Stomach (tissue), 9 donors: ENCODE measurements around the gene ZNF574. TPM values are rescaled to one million over a fixed set of nuclear protein-coding genes. Genes with fewer than 3 reads are reported as not detected.

Experiments used
- DNase-seq, 2 donors: peaks; one replicate each; pipeline versions ENCODE4 v3.0.0 to v3.0.0-alpha.2; 2013 to 2019
- H3K27ac ChIP-seq, 5 donors: fragments of 200-600 bp in 4 of 5; sonication (generic) in 4 of 5; one replicate each; pipeline ENCODE4 v1.5.1; 2013 to 2019; ENCODE audit warnings: mild to moderate bottlenecking in 1 of 5, moderate library complexity in 1 of 5
- H3K27me3 ChIP-seq, 3 donors: fragments of 200-600 bp; sonication (generic); one replicate each; pipeline ENCODE4 v1.5.1; 2017 to 2019; ENCODE audit warnings: mixed run types in 1 of 3
- H3K36me3 ChIP-seq, 4 donors: fragments of 200-600 bp; sonication (generic); 1 replicate in 3 of 4; 2 replicates in 1 of 4; pipeline ENCODE4 v1.5.1; 2016 to 2019
- H3K4me1 ChIP-seq, 4 donors: fragments of 200-600 bp; sonication (generic); one replicate each; pipeline ENCODE4 v1.5.1; 2016 to 2019
- H3K4me3 ChIP-seq, 4 donors: fragments of 200-600 bp; sonication (generic) in 3 of 4; one replicate each; pipeline ENCODE4 v1.5.1; 2016 to 2019; ENCODE audit warnings: mild to moderate bottlenecking in 1 of 4
- H3K9me3 ChIP-seq, 4 donors: fragments of 200-600 bp; sonication (generic); one replicate each; pipeline ENCODE4 v1.5.1; 2016 to 2019
- EP300 ChIP-seq: sonication (generic); formaldehyde crosslinking; IDR thresholded peaks from one replicate; pipeline ENCODE4 v1.6.1; 2017; ENCODE audit warnings: antibody characterized with exemption
- POLR2A ChIP-seq, 4 donors: fragments of 450-650 bp; IDR thresholded peaks; one replicate each; pipeline ENCODE4 v1.6.1; 2016; ENCODE audit warnings: antibody characterized with exemption in 4 of 4, control low read depth in 2 of 4, mild to moderate bottlenecking in 1 of 4, moderate library complexity in 1 of 4
- POLR2AphosphoS5 ChIP-seq, 3 donors: sonication (generic); formaldehyde crosslinking; IDR thresholded peaks; one replicate each; pipeline ENCODE4 v1.6.1; 2016; ENCODE audit warnings: antibody characterized with exemption in 3 of 3
- WGBS, 5 donors: extraction: QIAGEN DNeasy Blood & Tissue Kit in 3 of 5; methylation state at CpG; one replicate each; pipeline versions ENCODE4 v1.1.5 to v1.1.7; 2013 to 2018; 5-methylcytosine and 5-hydroxymethylcytosine counted together
- intact Hi-C: fragments of 100-400 bp; cut with DNase I; formaldehyde crosslinking; loops from one replicate; pipeline ENCODE4 v1.15.1; 2023; ENCODE audit warnings: low total_unique reads
- polyA plus RNA-seq, 3 donors: library from polyadenylated mRNA; stranded (reverse); fragments of 200-250 nt; gene quantifications; one replicate each; pipeline ENCODE4 v1.2.3, GENCODE V29; 2013
- total RNA-seq, 5 donors: library from RNA; depleted of rRNA; stranded (reverse); fragments of >200 nt; gene quantifications; one replicate each; pipeline versions ENCODE4 v1.1.0 to v1.2.3, GENCODE V29; 2014 to 2016
- TF ChIP-seq, protein P1 (sequence below), 7 experiments: fragments of 450-650 bp in 4 of 7; fragments of 200-600 bp in 3 of 7; sonication (generic) in 3 of 7; IDR thresholded peaks; one replicate each; pipeline ENCODE4 v1.5.1; 2016 to 2019; ENCODE audit warnings: antibody characterized with exemption in 7 of 7, control low read depth in 2 of 7, mild to moderate bottlenecking in 1 of 7
- donor health status: healthy with polysubstance abuse.
- donor health status: Bipolar disorder and iron deficiency.
- donor health status: healthy.

Gene ZNF574
- total and polyA plus RNA-seq, 8 donors: 4.6 to 17.0 (median 6.2) TPM

DNA sequence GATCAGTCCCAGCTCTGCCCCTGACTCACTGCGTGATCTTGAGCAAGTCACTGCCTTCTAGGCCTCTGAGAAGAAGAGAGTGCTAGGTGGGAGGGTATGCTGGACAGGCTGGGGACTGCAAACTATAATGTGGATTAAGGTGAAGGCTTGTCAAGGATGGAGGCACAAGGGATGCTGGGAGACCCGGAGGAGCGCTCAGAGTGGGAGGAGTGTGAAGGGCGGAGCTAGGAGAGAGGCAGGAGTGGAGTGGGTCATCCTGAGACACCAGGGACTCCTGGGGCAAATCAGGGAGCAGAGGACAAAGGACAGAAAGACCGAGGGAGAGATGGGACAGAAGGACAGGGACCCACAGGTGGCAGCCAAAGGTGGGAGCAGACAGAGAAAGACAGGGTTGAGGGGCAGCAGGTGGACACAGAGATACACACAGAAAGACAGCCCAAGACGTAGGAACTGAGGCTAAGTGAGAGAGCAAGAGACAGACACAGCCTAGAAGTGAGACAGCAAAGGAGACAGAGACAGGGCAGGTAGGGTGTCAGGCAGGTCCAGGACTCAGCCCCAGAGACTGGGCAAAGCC is 8.6 kb upstream of the ZNF574 start:
- Histone ChIP-seq H3K36me3 (peaks cover 0 to 33% (median 4%) of the 10 kb centered on the region in 4 donors), H3K9me3 (no peaks in the 10 kb centered on the region), H3K4me3 (no peak overlapping the region), H3K4me1 (peaks cover 0 to 32% (median 17%) of the 10 kb centered on the region in 4 donors), H3K27ac (no peak overlapping the region), H3K27me3 (peaks cover 0 to 52% (median 39%) of the 10 kb centered on the region in 3 donors)
- 56 to 75% (median 70%) methylated on average over 6 of the region's 6 CpGs for WGBS, 5 donors
- DNase-seq: no peak
- intact Hi-C loops: no loop called here
- TF ChIP-seq EP300: no peak
- TF ChIP-seq POLR2A (IDR thresholded peaks at IDR 0.05): no peak
- no peak for TF ChIP-seq POLR2AphosphoS5 (IDR thresholded peaks at IDR 0.05)
- TF ChIP-seq, protein P1, sequence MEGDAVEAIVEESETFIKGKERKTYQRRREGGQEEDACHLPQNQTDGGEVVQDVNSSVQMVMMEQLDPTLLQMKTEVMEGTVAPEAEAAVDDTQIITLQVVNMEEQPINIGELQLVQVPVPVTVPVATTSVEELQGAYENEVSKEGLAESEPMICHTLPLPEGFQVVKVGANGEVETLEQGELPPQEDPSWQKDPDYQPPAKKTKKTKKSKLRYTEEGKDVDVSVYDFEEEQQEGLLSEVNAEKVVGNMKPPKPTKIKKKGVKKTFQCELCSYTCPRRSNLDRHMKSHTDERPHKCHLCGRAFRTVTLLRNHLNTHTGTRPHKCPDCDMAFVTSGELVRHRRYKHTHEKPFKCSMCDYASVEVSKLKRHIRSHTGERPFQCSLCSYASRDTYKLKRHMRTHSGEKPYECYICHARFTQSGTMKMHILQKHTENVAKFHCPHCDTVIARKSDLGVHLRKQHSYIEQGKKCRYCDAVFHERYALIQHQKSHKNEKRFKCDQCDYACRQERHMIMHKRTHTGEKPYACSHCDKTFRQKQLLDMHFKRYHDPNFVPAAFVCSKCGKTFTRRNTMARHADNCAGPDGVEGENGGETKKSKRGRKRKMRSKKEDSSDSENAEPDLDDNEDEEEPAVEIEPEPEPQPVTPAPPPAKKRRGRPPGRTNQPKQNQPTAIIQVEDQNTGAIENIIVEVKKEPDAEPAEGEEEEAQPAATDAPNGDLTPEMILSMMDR (IDR thresholded peaks at IDR 0.05): no peak

DNA sequence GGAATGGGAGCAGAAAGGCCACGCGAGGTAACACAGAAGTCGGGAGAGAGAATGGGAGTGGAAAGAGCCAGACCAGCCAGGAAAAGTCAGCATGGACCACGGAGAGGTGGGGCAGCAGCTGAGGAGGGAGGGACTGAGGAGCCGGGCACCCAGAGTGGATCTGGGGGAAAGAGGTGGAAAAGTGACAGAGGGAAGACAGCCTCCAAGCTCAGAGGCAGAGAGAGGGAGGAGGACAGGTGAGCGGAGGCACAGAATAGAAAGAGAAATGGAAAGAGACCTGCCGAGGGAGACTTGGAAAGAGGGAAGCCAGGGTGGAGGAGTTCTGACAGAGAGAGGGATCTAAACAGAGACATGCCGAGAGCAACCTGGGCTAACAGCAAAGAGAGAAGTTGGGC is 7.6 kb upstream of the ZNF574 start:
- Histone ChIP-seq H3K4me1 (peaks cover 0 to 32% (median 17%) of the 10 kb centered on the region in 4 donors), H3K9me3 (no peaks in the 10 kb centered on the region), H3K36me3 (peaks cover 0 to 24% (median 4%) of the 10 kb centered on the region in 4 donors), H3K27me3 (peaks cover 0 to 52% (median 39%) of the 10 kb centered on the region in 3 donors), H3K4me3 (peak overlapping the region; percentile 41 to 50 (median 47)), H3K27ac (peak overlapping the region in 1 of 5 donors; percentile 69)
- no peak for DNase-seq
- TF ChIP-seq POLR2A (IDR thresholded peaks at IDR 0.05) (no peak), POLR2AphosphoS5 (IDR thresholded peaks at IDR 0.05) (no peak), EP300 (no peak)
- TF ChIP-seq, protein P1 (IDR thresholded peaks at IDR 0.05): no peak
- 31 to 43% (median 36%) methylated on average over 8 of the region's 8 CpGs for WGBS, 5 donors
- intact Hi-C loops: no loop called here

DNA sequence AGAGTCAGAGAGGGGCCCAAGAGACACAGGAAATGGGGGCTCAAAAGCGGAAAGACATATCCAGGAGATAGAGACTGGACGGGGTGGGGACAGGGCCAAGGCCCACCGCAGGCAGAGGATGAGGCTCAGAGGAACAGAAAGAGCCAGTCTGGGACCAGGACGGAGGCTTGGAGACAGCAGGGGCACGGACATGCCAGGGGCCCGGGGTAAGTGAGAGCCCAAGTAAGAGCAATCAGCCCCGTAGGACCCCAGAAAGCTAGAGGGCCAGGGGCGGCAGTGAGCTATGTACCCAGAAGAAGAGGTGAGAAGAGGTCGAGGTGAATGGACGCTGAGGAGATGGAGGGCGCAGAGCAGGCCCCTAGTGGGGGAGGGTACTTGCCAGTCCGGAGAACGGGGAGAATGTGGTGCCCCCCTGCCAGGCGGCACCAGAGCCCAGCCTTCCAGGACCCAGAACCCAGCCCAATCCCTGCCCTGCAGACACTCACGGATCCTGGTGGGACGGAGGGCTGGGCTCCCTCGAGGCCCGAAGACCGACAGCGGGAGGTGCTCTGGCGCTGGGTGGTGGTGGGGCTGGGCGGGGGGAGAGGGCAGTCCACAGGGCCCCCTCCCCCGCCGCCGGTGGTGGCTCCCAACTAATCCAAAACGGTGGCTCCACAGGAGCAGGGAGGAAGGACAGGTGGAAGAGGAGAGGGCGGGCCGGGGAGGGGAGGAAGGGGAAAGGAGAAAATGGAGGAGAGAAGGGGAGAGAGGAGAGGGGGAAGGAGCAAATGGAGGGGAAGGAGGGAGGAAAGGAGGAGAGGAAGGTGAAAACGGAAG is 7.0 kb upstream of the ZNF574 start:
- Histone ChIP-seq H3K4me1 (peaks cover 0 to 32% (median 17%) of the 10 kb centered on the region in 4 donors), H3K4me3 (peak overlapping the region; percentile 41 to 50 (median 47)), H3K27ac (peak overlapping the region in 4 of 5 donors; percentile 19 to 69 (median 38)), H3K27me3 (peaks cover 0 to 52% (median 39%) of the 10 kb centered on the region in 3 donors), H3K9me3 (no peaks in the 10 kb centered on the region), H3K36me3 (peaks cover 0 to 18% (median 4%) of the 10 kb centered on the region in 4 donors)
- intact Hi-C loops: no loop called here
- WGBS, 5 donors: 17 to 23% (median 19%) methylated on average over 20 to 29 of the region's 29 CpGs
- DNase-seq: no peak
- no peak for TF ChIP-seq POLR2A (IDR thresholded peaks at IDR 0.05)
- no peak for TF ChIP-seq EP300
- TF ChIP-seq POLR2AphosphoS5 (IDR thresholded peaks at IDR 0.05): no peak
- TF ChIP-seq, protein P1 (IDR thresholded peaks at IDR 0.05): no peak

GRCh38 chr19:42069619-42070351 is 6.2 kb upstream of the ZNF574 start, which contains the start of gene GRIK5:
Gene GRIK5, minus strand, starts transcription at chr19:42070206. Its CDS starts 4,436 bp downstream, at chr19:42065770.
- peaks cover 0 to 9% (median 4%) of the 10 kb centered on the region in 4 donors for H3K36me3 ChIP-seq
- 8 to 14% (median 12%) methylated on average over 20 to 28 of the region's 29 CpGs for WGBS, 5 donors
- H3K4me3 ChIP-seq: peak within 1 kb of the TSS; percentile 41 to 50 (median 47)
- H3K9me3 ChIP-seq: no peaks in the 10 kb centered on the region
- TF ChIP-seq, protein P1 (IDR thresholded peaks at IDR 0.05): no peak
- H3K4me1 ChIP-seq: peaks cover 0 to 35% (median 21%) of the 10 kb centered on the region in 4 donors
- peaks cover 0 to 52% (median 39%) of the 10 kb centered on the region in 3 donors for H3K27me3 ChIP-seq
- peak in 1 of 2 donors; percentile 74 for DNase-seq
- intact Hi-C loops: no loop called here
- H3K27ac ChIP-seq: peak within 1 kb of the TSS in 4 of 5 donors; percentile 19 to 69 (median 38)
